ENCODE results near the gene CAMTA1.

Gene CAMTA1

GRCh38 chr1:6885426-6885825, 100.2 kb downstream of the CAMTA1 start:
- no peak for DNase-seq

- DNase-seq: no peak
Measured at GRCh38 chr1:6886523-6886922, 101.3 kb downstream of the CAMTA1 start.

DNA sequence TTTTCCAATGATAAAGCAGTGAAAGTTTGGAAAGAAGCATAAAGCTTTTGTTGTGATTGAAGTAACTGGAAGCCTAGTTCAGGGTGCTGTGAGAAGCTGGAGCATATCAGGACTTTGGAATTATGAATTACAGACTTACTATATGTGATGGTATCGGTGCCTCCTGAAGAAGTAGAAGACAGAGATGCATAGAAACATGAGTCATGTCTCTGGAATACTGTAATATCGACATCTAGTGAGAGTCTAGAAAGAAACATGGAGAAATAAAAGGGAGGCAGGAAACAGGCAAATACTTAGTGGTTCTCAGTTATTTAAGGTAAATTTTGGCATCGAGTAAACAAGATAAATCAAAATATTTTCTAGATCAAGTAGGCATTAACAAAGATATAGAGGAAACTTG, 103.0 kb downstream of the CAMTA1 start:
- DNase-seq: no peak

GRCh38 chr1:6888870-6889269, 103.6 kb downstream of the CAMTA1 start:
- DNase-seq: no peak

GRCh38 chr1:6889875-6890480, 104.7 kb downstream of the CAMTA1 start:
- DNase-seq: peak; percentile 47

- DNase-seq: no peak
Measured at GRCh38 chr1:6890686-6891085, 105.4 kb downstream of the CAMTA1 start.

- peak; percentile 64 for DNase-seq
Measured at GRCh38 chr1:6891781-6892579, 106.7 kb downstream of the CAMTA1 start.

DNA sequence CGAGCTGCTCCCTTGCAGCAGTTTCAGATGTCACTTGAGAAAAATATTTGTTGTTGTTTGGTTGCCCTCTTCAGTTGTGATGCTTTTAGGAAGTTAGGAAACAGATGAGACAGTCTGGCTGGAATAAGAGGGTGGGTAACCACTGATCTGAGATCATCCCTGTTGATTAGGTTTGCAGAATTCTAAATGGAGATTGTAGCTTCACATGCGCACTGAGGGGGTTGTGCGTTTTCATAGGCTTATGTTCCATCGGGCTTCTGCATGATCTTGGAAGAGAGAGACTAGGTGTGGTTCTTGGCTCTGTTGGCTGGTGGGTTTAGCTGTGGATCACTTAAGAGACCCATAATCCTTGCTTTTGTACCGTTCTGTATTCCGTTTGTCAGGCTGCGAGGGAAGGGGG, 108.1 kb downstream of the CAMTA1 start:
- no peak for DNase-seq

- no peak for DNase-seq
Measured at GRCh38 chr1:6897138-6897537, 111.9 kb downstream of the CAMTA1 start.

GRCh38 chr1:6898974-6899539, 113.8 kb downstream of the CAMTA1 start:
- no peak for DNase-seq

DNA sequence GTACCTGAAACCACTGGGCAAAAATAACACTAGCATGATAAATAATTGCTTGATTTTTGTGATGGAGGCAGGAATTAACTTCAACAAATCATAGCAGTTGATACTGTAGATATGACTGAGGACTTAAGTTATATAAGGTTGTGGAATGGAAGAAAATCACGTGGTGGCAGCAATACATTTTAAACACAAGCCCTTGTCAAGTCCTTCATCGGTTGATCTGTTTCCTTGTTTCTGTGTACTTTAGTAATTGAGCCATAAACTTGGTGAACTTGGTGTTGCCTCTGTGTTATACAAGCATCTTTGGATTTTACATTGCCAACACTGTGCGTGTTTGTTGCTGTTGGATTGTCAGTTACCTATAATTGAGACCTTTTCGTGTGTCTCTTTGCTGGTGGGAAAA, 114.4 kb downstream of the CAMTA1 start:
- DNase-seq: no peak

DNA sequence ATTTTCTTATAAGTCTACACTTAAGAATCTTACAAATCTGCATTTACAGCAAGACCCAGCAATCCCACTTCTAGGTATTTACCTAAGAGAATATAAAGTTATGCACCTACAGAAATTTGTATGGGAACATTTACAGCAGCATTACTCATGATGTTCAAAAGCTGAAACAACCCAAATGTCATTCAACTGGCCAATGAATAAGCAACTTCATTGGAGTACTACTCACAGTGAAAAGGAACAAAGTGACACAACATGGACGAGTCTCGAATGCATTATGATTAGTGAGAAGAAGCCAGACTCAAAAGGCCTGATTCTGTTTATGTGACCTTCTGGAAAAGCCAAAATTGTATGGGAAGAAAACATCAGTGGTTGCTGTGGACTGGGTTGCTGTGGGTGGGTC, 116.9 kb downstream of the CAMTA1 start:
- DNase-seq: no peak

GRCh38 chr1:6904476-6905170, 119.4 kb downstream of the CAMTA1 start:
- DNase-seq: no peak

GRCh38 chr1:6905331-6905730, 120.1 kb downstream of the CAMTA1 start:
- DNase-seq: no peak

DNA sequence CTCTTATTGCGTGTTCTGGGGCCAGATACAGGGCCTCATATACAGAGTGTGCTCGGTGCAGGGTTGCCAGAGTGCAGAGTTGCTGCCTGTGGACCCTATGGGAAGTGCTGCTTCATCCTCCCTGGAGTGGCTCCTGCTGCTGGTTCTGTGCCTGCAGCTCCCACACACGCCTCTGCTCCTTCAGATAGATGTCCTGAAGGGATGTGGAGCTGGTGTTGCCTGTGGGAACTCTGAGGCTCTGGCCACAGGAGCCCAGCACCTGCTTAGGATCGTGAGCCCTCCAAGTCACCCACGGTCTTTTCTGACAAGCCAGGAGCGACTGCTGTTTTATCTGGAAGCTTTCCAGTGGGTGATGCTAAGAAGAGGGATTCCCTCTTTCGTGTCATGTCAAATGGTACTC, 120.5 kb downstream of the CAMTA1 start:
- no peak for DNase-seq

DNA sequence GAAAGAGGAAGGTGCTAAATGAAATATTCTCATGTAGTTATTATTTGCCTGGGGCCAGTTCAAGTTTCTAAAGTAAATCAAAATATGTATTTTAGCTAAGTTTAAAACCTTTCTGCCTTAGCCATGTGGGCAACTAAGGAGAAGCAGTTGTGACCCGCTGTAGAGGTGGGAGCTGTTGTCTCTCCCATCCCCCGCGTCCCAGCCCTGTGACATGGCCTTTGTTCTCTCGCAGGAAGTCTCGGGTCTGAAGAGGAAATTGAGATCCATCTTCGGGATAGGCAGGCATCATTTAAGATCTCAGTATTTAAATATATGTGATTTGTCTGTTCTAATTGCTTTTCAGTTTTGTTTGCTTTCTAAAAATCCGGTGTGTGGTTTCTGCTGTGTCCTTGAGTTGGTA, 121.5 kb downstream of the CAMTA1 start:
- DNase-seq: no peak

DNA sequence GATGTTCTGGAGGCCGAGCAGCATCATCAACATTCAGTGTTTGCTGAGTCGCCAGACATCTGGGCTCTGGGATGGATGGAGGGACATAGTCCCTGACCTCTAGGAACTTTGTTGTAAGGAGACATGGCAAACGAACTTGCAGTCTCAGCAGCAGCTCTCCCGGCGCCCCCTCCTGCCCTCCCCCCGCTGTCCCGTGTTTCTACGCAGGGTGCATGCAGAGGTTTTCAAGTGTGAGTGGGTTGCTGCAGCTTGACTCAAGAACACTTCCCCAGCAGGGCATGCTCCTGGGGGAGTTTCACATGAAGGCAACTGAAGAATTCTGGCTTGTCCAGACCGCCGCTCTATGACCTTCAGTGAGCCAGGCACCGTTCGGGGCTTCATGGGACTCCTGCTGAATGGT, 121.9 kb downstream of the CAMTA1 start:
- no peak for DNase-seq

GRCh38 chr1:6907676-6908434, 122.6 kb downstream of the CAMTA1 start:
- no peak for DNase-seq

DNA sequence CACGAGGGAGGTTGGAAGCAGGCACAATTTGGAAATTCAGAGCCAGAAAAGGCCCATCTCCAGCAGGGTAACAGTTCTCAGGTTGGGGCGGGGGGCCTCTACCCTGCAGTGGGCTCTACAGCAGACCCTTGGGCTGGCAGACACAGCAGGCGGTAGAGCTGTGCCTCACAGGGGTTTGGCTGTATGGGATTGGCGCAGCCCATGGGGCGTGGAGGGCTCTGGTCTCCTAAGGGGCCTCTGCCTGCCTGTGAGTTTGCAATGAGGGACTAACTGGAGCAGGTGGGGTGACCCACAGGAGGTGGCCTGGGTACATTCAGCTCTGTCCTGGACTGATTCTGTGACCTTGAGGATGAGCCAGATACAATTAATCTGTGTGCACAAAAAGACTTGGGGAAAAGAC, 124.1 kb downstream of the CAMTA1 start:
- no peak for DNase-seq

DNA sequence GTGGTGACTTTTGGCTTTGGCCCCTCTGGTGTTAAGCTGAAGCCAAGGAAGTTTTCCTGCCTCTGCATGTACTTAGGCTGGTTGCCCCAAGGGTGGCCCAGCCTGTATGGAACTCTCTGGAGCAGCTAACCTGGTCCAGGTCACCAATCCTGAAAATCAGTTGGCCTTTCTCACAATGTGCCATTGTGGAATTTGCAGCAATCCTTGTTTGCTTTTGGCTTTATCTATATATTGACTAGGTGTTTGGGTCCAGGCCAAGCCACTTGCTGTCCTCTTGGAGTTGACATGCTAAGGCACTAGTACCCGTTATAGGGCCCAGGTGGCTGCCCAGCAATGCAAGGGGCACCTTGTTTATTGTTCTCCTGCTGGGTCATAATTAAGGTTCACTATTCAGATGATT, 124.6 kb downstream of the CAMTA1 start:
- no peak for DNase-seq

GRCh38 chr1:6911021-6911941, 126.0 kb downstream of the CAMTA1 start:
- no peak for DNase-seq

DNA sequence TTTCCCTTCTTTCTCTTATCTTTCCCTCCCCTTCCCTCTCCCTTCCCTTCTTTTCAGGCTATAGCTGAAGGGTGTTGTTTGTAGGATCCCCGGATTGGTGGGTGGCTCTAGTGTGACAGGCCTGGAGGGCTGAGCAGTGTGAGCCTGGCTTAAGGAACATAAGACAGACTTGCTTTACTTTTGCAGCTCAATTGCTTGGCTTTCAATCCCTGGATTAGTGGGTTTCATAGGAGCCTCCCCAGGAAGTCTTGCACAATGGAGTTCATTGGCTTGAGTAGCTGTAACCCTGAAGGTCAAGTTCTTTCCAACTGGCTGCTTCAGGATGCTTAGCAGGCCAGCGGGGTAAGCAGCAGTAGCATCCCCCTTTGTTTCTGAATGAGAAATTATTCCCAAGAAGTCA, 126.7 kb downstream of the CAMTA1 start:
- DNase-seq: no peak
